Endothelial cell of hepatic sinusoid (primary cell): ENCODE measurements around the gene GABRD.

Experiments
- in situ Hi-C: cut with HindIII; loops from 2 replicates; pipeline ENCODE4 v1.10.0; 2017; ENCODE audit warnings: low sequenced_read_pairs

GABRD gene

DNA sequence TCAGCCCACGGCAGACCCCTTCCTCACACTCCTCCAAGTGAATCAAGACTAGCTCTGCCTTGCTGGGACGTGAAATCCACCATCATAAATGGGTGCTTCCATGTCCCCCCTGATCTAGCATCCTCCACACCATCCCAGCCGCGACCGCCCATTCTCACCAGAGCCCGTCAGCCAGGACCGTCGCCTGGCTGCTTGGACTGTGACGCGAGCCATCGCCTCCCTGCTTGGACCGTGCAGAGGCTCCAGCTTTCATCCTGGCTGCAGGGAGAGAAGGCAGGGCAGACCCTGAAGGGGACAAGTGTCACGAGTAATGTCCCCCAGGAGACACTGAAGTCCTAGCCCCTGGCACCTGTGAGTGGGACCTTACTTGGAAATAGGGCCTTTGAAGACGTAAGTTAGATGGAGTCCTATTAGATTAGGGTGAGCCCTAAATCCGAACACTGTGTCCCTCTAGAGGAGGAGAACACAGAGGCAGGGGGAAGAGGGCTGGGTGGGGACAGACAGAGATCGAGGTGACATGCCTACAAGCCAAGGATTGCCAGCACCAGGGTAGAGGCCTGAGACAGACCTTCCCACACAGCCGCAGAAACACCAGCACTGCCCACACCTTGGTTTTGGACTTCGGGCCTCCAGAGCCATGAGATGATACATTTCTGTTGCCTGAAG lies 18.3 kb downstream of the GABRD start:
- in situ Hi-C loops, result no loop called here

DNA sequence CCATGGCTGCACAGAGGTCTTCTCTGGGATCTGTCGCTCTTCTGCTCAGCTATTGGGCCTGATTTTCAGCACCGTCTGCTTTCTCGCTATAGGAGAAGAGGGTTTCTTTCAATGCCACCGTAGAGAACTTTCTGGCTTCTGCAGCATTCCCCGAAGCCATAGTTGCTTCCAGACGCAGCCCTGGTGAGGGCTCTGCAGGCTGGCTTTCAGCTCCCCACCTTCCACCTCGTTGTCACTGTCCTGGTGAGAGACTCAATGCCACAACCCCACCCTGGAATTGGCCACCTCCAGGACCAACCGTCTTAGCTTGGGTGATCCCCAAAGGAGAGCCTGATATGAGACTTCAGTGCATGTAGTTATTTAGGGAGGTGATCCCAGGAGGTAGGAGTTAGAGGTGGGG lies 19.1 kb downstream of the GABRD start:
- in situ Hi-C loops, result no loop called here

DNA sequence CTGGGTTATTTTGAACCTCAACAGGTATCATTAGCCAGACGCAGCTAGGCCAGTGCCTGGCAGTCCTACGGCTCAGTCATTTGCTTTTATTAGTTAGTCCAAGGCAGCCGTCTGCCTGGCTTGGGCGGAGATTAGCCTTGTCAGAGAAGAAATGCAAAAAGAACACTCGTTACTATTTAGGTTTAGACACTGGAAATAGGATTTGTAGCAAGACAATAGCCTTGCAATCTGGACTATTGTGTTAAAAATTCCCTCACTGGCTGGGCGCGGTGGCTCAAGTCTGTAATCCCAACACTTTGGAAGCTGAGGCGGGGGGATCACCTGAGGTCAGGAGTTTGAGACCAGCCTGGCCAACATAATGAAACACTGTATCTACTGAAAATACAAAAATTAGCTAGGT lies 20.1 kb downstream of the GABRD start:
- in situ Hi-C loops, result no loop called here

DNA sequence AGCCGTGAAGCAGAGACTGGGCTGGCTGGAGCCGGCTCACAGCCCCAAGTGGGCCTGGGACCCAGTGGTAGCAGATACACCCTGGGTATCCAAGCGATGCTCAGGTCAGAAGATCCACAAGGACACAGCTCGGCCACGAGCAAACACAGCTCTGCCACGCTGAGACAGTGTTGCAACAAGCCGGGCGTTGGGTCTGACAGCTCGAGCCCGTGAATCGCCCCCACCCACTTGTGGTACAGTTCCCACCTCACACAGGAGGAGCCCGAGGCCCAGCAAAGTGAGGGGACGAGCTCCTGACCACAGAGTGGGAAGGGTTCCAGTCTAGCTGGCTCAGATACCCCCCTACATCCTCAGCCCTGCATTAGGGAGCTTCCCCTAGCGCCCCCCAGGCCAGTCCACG lies 22.2 kb downstream of the GABRD start:
- in situ Hi-C loops, result no loop called here

DNA sequence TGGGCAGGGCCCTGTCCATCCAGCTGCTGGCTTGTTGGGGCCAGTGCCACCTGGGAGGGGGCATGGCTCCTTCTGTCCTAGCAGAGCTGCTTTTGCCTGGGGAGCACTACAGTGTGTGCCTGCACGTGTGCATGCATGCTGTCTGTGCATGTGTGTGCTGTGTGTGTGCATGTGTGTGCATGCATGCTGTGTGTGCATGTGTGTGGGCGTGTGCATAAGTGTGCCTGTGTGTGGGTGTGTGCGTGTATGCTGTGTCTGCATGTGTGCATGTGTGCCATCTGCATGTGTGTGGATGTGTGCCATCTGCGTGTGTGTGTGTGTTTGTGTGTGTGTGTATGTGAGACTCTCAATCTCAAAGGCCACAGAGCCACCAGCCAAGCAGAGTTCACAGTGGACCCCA lies 22.7 kb downstream of the GABRD start:
- in situ Hi-C loops, result no loop called here

DNA sequence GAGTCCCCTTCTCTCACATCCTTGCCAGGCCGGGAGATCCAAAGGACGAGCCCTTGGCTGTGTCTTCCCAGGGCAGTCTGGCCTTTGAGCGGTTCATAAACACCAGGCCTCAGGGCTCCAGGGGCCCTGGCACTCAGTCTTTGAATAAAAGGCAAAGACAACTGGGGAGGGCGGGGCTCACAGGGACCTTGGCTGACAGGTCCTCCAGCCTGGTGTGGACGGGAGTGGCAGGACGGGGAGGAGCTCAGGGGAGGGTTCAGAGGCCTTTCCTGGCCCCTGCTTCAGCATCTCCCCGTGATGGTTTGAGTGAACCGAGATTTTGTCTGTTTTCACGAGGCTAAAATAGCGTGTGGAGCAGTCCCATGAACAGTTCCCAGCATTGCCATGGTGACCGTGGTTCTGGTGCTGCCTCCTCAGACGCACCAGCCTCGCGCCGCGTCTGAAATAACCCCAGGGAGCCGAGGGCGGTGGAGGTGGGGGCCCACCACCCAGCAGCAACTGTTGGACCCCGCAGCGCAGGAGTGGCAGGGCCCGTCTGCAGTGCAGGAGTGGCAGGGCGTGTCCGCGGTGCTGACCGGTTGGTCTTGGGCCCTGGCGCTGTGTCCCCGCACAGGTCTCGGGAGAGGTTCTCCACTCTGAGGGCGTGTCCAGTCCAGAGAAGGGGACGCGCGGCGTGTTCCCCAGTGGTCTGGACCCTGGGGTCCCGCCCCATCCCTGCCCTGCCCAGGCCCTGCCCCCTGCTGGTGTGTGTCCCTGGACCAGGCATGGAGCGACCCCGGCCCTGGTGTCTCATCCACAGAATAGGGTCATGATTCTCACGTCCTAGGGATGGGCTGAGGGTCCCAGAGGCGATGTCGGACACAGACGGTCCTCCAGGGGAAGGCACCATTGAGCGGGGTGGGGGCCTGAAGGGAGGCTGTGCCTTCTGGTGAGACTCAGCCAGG lies 24.0 kb downstream of the GABRD start:
- in situ Hi-C loops, result no loop called here

DNA sequence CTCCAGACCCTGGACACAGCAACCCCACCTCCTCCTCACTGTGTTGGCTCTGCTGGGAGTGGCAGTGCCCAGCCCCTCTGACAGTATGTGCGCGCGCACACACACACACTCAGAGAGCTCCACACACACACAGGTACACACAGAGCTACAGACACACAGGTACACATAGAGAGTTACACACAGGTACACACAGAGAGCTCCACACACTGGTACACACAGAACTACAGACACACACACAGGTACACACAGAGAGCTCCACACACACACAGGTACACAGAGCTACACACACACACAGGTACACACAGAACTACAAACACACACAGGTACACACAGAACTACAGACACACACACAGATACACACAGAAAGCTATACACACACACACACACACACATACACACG lies 24.7 kb downstream of the GABRD start:
- in situ Hi-C loops, result no loop called here

DNA sequence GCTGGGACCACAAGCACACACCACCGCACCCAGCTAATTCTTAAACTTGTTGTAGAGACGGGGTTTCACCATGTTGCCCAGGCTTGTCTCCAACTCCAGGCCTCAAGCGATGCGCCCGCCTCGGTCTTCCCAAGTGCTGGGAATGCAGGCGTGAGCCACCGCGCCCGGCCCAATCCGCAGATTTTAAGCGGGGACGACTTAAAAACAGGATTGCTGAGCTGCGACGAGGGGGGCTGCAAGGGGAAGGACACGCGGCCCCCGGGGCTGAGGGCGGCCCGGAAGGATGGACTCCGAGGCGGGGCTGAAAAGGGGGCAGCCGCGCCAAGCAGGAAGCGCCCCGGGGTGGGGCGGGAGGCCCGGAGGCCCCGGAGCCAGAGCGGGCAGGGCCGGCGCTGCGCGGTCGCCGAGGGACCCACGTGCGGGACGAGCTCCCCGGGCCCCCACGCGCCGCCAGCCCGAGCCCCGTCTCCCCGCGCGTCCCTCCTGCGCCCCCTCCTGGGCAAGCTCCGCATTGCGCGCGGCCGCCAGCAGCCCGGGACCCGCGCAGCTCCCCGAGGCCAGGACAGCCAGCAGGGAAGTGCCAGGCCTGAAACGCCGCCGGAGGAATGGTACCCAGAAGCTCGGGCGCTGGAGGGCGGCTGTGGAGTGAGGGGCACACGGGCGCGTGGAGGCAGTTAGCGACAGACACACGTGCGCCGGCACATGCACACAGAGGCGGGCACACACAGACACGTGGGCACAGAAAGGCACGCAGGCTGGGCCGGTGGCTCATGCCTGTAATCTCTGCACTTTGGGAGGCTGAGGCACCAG lies 25.6 kb downstream of the GABRD start:
- in situ Hi-C loops, result no loop called here

DNA sequence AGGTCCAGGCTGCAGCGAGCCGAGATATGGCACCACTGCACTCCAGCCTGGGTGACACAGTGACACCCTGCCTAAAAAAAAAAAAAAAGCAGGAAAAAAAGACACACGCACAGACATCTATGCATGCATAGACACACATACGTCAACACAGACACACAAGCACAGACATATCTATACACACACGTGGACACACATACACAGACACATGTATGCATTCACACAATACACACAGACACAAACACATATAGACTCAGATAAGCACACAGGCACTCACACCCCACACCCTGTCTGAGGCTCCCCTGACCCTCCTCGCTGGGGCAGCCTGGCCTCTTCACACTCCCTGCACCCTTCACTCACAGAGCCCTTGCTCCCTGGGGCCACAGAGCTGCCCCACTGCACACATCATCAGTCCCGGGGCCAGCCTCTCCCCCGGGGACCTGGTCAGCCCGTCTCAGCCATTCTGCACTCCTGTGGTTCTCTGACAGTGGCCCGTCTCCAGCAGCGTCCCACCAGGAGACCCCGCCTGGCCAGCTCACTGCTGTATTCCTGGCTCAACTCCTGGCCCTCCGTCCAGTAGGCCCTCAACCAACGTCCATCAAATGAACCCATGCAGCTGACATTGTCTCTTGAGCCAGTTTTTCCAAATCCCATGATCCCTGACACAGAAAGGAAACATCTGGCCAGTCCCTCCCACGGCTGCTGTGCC lies 26.5 kb downstream of the GABRD start:
- in situ Hi-C loops, result no loop called here

DNA sequence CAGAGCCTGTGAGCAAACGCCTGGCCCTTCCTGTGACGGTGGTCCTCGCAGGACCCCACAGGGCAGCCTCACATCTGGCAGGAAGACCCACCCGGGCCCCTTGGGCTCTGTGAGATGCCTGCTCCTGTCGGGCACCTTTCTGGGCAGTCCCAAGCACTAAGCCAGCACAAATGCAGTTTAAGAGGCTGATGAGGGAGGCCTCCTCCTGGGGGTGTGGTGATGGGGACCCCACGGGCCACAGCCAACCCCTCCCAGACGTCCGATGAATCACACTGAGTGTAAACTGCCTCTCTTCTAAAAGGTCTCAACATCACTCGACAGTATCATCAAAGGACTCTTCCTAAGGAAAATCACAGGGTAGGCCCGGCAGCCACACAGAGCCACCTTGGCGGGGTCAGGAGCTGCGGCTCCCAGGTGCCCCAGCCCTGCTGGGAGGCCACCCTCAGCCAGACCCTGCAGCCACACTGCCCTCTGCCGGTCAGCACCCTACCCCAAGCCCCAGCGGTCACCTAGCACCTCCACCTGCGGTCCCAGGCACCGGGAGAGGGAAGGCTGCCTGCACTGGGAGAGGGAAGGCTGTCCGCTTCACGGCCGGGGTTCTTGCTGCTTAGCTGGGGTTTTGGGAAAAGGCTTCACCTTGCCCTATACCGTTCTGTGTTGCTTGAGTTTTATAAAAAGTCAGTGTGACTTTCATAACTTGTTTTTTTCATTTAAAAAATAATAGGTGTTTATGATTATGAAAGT lies 27.2 kb downstream of the GABRD start:
- in situ Hi-C loops, result no loop called here

DNA sequence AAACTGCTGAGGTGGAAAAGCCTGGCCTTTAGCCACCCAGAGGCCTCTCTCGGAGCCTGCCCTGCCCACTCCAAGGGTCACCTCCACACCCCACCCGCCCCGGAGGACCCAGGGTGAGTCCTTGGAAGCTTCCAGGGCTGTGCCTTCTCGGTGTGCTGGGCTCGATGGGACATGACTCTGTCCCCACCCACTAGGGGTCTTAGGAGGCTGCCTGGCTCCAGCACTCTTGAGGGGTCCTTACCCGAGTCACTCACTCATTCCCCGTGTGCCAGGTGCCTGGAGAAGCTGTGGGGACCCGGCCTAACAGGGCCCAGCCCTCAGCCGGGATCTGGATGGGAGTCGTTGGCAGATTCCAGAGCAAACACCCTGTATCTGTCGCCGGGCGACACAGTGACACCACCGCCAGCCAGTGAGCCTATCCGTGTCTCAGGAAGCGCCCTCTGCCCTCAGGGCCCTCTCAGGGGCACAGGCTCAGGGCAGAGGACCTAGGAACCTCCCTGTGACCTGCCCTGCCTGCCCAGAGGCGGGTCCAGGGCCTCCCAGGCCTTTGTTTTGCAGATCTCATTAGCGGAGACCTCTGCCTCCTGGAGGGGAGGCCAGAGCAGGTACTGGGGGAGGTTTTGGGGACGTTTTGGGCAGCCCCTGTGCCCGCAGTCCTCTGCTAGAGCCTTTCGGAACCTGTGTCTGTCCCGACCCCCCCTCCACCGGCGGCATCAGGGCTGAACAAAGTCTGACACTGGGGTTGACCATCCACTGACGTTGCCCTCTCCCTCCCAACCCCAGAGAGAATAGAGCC lies 28.0 kb downstream of the GABRD start:
- in situ Hi-C loops, result no loop called here

DNA sequence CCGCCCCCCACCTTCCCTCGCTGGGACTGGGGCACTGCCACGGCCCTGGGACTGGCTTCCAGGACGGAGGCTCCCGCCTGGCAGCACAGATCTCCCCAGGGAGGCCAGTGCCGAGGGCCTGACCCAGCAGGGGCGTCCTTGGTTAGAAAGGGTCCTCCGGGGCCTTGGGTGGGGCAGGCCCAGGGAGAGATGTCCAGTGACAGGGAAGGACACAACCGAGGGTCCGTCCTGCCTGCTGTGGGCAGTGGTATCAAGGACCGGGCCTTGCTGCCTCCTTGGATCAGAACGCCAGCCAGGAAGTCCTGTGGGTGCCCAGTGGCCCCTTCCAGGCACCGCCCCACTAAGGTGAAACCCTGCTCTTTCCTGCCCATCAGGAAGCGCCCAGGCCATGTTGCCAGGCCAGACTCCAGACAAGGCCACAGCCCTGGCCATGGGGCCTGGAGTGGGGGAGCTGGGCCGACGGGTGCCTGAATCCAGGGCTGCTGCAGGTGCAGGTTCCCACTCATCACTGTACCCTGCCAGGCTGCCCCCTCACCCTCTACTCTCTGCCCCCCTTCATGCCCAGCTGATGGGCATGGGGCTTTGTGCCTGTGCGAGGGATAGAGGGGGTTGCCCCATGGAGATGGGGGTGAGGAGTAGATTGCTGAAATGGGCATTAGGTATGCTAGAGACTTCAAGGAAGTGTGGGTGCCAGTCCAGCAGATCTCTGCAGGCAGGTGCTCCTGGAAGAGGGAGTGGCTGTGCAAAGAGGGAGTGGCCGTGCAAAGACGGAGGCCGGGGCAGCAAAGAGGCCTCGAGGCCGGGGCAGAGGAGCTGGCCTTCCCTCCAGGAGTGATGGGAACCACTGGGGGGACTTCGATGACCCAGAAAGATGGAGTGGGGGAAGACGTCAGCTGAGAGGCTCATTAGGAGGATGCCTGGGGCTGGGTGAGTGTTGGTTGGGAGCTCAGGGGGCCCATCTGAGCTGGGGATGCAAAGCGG lies 28.9 kb downstream of the GABRD start:
- in situ Hi-C loops, result no loop called here

DNA sequence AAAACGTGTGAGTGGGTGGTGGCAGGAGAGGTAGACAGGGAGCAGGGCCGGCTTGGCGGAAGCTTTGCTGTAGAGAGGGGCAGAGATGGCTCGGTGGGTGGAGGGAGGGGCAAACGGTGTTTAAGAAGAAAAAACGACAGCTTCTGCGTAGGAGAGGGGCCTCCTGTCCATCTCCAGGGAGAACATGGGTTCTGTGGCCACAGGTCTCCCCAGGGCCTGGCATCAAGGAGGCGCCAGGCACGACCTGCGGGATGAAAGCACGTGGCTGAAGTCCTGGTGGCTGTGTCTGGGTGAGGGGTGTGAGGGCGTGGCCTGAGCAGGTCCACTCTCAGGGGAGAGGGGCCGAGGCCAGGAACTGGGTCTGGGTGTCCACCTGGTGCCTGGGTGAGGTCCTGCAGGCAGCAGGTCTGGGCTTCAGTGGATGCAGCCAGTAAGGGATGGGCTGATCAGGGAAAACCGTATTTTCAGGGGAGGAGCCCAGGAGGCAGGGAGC lies 30.1 kb downstream of the GABRD start:
- in situ Hi-C loops, result no loop called here

DNA sequence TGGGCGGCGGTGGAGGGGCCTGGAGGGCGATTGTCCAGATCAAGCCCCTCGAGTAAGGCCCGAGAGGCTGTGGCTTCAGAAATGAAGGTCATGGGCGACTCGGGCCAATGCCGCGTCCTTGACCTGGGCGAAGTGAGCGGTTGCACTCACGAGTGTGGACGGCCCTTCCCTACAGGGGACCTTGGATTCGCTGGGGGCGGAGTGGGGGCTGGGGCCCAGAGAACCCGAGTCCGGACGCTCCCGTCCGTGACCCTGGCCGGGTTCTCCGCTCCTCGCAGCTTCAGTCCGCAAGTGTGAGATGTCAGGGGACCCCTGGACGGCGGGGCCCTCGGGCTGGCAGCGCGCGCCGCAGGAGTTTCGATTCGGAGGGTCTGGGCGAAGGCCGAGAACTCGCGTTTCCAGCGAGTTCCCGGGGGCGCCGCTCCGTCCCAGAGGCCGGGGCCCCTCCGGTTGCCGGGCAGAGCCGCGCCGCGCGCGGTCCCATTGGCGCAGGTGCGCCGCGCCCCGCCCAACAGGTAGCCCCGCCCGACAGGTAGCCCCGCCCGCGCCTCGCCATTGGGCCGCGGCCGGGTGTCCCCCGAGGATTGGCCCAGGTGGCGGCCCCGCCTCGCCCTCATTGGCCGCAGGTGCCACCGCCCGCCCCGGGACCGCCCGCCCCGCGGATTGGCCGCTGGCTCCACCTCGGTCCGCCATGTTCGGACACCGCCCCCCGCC lies 30.7 kb downstream of the GABRD start, which contains the start of gene PRKCZ:
PRKCZ (plus strand) TSS at position 694 of the 714 bp plus-strand sequence. CDS start 220 bp downstream, outside the sequence.
- in situ Hi-C loops, result no loop called here

DNA sequence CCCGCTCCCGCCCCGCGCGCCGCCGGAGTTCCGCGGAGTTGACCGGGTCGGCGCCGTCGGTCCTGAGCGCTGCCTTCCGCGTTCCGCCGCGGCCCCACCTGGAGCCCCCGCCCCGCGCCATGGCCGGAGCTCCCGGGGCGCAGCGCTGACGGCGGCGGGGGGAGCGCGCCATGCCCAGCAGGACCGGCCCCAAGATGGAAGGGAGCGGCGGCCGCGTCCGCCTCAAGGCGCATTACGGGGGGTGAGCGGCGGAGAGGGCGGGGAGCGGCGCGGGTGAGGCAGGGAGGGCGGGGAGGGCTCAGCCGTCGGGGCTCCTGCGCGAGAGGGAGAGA lies 31.3 kb downstream of the GABRD start:
- in situ Hi-C loops, result no loop called here

DNA sequence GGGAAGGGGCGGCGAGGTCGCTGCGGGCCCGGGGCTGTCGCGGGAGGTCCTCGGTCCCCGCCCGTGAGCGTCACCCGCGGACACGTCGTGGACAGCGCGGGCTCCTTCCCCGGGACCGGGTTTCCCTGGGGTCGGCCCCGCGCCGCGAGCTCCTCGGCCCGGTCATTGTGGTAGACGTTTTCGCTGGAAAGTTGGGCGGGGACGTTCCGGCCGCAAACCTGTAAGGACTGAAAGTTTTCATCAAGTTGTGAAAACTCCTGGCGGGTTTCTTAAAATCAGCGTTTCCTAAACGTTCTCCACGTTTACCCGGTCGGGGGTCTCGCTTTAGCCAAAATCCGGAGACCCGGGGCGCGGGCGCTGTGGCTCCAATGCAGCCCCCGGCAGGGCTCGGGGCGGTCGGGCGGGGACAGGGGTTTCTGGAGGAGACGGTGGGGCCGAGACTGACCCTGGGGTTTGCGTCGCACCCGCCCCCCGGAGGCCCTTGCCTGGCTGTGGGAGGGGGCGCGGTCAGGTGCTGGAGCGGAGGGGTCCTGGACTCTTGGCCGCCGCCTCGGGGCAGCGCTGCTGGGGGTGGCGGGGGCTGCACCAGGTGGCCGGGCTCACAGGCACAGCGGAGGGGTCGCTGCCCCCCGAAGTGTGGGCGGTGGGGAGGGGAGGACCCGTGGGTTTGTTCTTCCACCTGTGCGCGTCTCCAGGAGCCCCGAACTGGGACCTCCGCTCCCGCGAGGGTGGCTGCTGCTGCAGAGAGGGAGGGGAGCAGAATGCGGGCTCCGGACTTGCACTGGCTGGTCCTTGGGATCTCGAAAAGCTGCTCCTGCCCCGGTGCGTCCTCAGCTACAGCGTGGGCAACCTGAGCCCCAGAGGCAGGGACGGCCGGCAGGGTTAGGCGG lies 31.9 kb downstream of the GABRD start:
- in situ Hi-C loops, result no loop called here
